Glutamatergic neuron (in vitro differentiated cells): ENCODE measurements around the gene APOC3. TPM values are rescaled to one million over a fixed set of nuclear protein-coding genes. Genes with fewer than 3 reads are reported as not detected.

Experiments used
- DNase-seq: peaks from one replicate; pipeline ENCODE4 v3.0.0; 2022
- H3K27ac Mint-ChIP-seq: one replicate; pipeline ENCODE4 v1.8.0; 2020; ENCODE audit warnings: mild to moderate bottlenecking, mixed read lengths, inconsistent platforms; ENCODE audit not compliant: unreplicated experiment
- H3K27me3 Mint-ChIP-seq: one replicate; pipeline ENCODE4 v1.8.0; 2020; ENCODE audit warnings: mild to moderate bottlenecking, moderate library complexity, mixed read lengths, inconsistent platforms; ENCODE audit not compliant: unreplicated experiment
- H3K36me3 Mint-ChIP-seq: one replicate; pipeline ENCODE4 v1.8.0; 2020; ENCODE audit warnings: mild to moderate bottlenecking, mixed read lengths, inconsistent platforms; ENCODE audit not compliant: unreplicated experiment
- H3K4me1 Mint-ChIP-seq: one replicate; pipeline ENCODE4 v1.8.0; 2020; ENCODE audit warnings: mild to moderate bottlenecking, low read depth, mixed read lengths, inconsistent platforms; ENCODE audit not compliant: unreplicated experiment
- H3K4me3 Mint-ChIP-seq: one replicate; pipeline ENCODE4 v1.8.0; 2020; ENCODE audit warnings: mild to moderate bottlenecking, mixed read lengths, inconsistent platforms; ENCODE audit not compliant: unreplicated experiment
- H3K9me3 Mint-ChIP-seq: one replicate; pipeline ENCODE4 v1.8.0; 2020; ENCODE audit warnings: mild to moderate bottlenecking, moderate library complexity, mixed read lengths, inconsistent platforms; ENCODE audit not compliant: unreplicated experiment
- CTCF ChIP-seq: fragments of 200-600 bp; sonication (generic); IDR thresholded peaks from one replicate; pipeline ENCODE4 v1.5.0; 2021; ENCODE audit not compliant: partially characterized antibody, unreplicated experiment
- total RNA-seq: library from RNA; stranded (reverse); fragmentation: NEBNext Ultra II Directional; extraction: Animal tissue kit (Norgen Biotek cat#: 25700); gene quantifications from one replicate; pipeline ENCODE4 v1.2.1, GENCODE V29; 2021; ENCODE audit not compliant: unreplicated experiment

Gene APOC3
- total RNA-seq, 1 donor from 2014 or later: not detected

GRCh38 chr11:116791002-116791812, 38.5 kb upstream of the APOC3 start:
- peak; percentile 88 for TF ChIP-seq CTCF
- Mint-ChIP-seq H3K4me1 (peaks cover 10% of the 10 kb centered on the region), H3K36me3 (no peaks in the 10 kb centered on the region), H3K4me3 (no peak overlapping the region), H3K27ac (no peak overlapping the region), H3K27me3 (peaks cover 12% of the 10 kb centered on the region), H3K9me3 (peaks cover 3% of the 10 kb centered on the region)
- peak; percentile 94 for DNase-seq

- DNase-seq: no peak
- no peaks in the 10 kb centered on the region for H3K36me3 Mint-ChIP-seq
- H3K27me3 Mint-ChIP-seq: peaks cover 12% of the 10 kb centered on the region
- H3K4me1 Mint-ChIP-seq: peaks cover 8% of the 10 kb centered on the region
- H3K27ac Mint-ChIP-seq: no peak within 1 kb of the TSS
- H3K9me3 Mint-ChIP-seq: peaks cover 3% of the 10 kb centered on the region
- no peak for TF ChIP-seq CTCF
- no peak within 1 kb of the TSS for H3K4me3 Mint-ChIP-seq
Measured at GRCh38 chr11:116791813-116792143, 37.9 kb upstream of the APOC3 start, which contains the start of gene APOA5. APOA5 (minus strand) TSS chr11:116791879; CDS start chr11:116791860, 19 bp downstream.

- no peak for TF ChIP-seq CTCF
- Mint-ChIP-seq H3K27me3 (peaks cover 9% of the 10 kb centered on the region), H3K4me1 (peaks cover 3% of the 10 kb centered on the region), H3K9me3 (no peaks in the 10 kb centered on the region), H3K27ac (no peak overlapping the region), H3K36me3 (no peaks in the 10 kb centered on the region), H3K4me3 (no peak overlapping the region)
- DNase-seq: no peak
Measured at GRCh38 chr11:116792144-116792868, 37.4 kb upstream of the APOC3 start.

GRCh38 chr11:116792869-116793771, 36.6 kb upstream of the APOC3 start:
- Mint-ChIP-seq H3K4me1 (peaks cover 3% of the 10 kb centered on the region), H3K36me3 (no peaks in the 10 kb centered on the region), H3K27me3 (peaks cover 6% of the 10 kb centered on the region), H3K4me3 (no peak overlapping the region), H3K9me3 (no peaks in the 10 kb centered on the region), H3K27ac (no peak overlapping the region)
- DNase-seq: no peak
- TF ChIP-seq CTCF: no peak
